Stimulated activated CD8-positive, alpha-beta memory T cell treated with anti-CD3 and anti-CD28 coated beads, Interleukin-15, amount 100 ng/mL, for 4 hours (primary cell): ENCODE data around the gene RASGRF2.
A peak's percentile ranks its signal among the peaks of the same experiment; 100 is the strongest.

Experiments
- DNase-seq, 2 donors: peaks; one replicate each; pipeline ENCODE4 v3.0.0-alpha.2; 2020; ENCODE audit warnings: low read depth in 2 of 2

Gene RASGRF2

DNA sequence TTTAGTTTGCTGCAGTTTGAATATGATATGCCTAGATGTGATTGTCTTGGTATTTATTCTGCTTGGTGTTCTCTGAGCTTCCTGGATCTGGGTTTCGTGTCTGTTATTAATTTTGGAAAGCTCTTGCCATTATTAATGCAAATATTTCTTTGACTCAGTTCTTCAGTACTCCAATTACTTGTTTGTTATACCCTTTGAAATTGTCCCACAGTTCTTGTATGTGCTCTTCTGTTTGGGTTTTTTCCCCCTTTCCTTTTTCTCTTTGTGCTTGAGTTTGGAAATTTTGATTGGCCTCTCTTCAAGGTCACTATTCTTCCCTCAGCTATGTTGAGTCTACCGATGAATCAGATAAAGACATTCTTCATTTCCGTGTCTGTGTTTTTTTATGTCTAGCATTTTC lies 176.4 kb downstream of the RASGRF2 start:
- no peak for DNase-seq

- DNase-seq, result no peak
Measured at GRCh38 chr5:81137833-81138232, 177.7 kb downstream of the RASGRF2 start.

DNA sequence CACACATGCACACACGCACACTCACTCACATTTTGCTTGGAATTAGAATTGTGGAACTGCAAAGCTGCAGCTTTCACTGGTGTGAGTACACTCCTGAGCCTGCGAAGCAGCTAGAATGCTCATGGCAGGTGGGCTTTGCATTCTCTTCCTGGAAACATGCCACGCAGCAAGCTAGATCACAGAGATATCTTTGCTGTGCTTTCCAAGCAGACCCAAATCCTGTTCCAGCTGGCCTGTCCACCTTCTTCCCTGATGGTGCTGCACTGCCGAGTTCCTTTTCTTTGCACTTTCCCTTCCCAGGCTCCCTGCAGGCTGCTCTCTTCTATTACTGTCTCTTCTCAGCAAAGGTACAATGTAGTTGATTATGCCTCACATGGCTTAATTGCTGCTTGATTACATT lies 180.3 kb downstream of the RASGRF2 start:
- no peak for DNase-seq

DNA sequence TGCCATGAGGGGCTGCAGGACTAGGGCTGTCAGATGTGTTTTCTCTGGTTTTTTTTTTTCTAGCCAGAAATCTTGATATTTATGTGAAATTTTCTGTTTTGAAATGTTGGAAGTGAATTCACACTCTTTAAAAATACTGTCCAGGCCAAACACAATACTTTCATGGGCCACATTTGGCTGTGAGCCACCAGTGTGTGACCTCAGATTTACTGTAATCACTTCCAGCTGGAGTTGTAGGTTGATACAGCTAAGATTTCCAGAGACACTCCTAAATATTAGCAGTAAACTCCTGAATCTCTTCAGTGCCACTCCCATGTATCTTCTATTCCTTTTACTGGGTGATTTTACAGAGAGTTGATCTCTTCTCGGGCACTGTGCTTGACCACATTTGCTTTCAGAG lies 180.8 kb downstream of the RASGRF2 start:
- no peak for DNase-seq

DNA sequence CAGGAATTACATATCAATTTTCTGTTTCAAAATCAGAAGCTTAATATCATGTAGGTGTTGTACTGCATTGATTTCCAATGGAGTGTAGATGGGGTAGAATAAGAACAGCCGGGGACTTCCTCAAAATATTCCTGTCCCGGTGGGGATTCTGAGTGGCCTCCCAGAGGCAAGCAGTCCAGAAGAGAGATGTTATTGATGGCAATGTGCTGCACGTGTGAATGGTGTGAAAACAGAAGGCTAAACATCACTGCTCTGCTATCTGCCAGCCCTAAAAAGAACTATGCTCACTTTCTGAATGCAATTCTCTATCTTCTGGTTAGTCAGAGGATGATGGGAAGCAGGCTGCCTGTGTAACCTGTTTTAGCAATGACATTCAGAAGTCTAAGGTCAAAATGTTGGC lies 181.9 kb downstream of the RASGRF2 start:
- DNase-seq, result no peak

- DNase-seq, result no peak
Measured at GRCh38 chr5:81145329-81145935, 185.3 kb downstream of the RASGRF2 start.

DNA sequence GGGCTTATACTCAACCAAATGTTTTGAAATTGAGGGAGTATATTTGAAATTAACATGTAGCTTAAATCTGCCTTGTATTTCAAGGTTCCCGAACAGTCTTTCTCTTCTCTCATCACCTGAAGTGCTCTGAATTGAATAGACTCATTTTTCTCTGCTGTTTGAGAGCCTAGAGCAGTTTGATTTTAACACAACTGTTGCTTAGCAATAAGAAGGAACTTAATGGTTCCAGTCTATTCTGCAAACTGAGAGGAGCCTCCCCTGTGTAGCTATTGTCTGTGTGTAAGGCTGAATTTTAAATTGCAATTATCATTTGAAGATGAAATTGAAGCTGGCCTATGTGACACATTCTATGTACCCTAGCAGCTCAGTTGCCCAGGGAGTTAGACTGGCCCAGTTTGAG lies 185.9 kb downstream of the RASGRF2 start:
- DNase-seq, result no peak

DNA sequence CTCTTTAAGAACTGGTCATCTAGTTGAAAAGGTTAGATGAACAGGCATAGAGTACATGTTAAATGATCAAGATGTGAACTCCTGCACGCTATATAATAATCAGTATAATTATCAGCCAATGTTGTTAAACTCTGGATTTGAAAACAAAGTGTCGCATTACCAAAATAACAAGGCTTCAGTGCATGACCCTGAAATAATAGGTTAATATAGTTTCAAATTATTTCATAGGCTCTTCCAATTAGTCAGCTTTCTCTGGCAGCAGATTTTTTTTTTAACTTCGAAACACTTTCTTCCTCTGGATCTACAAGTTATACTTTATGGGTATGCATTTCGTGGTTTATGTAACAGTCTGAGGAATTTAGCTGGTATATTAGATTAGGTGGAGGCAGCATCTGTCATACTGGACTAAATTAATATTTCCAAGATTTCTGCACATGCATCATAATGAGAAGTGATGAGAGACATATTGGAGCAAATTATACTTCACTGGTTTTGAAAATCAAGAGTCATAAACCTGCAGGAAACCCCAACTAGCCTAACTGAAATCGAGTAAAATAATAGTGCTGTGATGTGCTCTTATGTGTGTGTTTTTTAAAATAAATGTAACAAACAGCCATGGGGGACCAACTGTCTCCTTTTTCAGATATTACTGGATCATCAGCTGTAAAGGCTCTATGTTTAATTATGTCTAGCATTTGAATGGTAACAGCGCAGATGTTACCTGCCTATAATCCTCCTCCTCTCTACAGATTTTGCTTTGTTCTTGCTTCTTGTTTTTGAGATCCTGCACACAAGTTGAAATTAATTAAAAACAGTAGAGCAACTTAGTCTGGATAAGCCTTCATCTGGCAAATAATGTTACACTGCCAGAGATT lies 187.1 kb downstream of the RASGRF2 start:
- no peak for DNase-seq

GRCh38 chr5:81147886-81148571 lies 187.9 kb downstream of the RASGRF2 start:
- no peak for DNase-seq

GRCh38 chr5:81151546-81151945 lies 191.4 kb downstream of the RASGRF2 start:
- DNase-seq, result no peak

DNA sequence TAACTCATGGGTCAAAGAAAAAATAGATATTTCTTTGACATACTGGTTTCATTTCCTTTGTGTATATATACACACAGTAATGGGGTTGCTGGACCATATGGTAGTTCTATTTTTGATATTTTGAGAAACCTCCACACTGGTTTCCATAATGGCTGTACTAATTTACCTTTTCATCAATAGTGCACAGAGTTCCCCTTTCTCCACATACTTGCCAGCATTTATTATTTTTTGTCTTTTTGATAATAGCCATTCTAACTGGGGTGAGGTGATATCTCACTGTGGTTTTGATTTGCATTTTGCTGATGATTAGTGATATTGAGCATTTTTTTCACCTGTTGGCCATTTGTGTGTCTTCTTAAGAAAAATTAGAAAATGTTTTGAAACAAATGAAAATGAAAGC lies 194.6 kb downstream of the RASGRF2 start:
- no peak for DNase-seq

GRCh38 chr5:81156732-81157131 lies 196.6 kb downstream of the RASGRF2 start:
- DNase-seq, result no peak

DNA sequence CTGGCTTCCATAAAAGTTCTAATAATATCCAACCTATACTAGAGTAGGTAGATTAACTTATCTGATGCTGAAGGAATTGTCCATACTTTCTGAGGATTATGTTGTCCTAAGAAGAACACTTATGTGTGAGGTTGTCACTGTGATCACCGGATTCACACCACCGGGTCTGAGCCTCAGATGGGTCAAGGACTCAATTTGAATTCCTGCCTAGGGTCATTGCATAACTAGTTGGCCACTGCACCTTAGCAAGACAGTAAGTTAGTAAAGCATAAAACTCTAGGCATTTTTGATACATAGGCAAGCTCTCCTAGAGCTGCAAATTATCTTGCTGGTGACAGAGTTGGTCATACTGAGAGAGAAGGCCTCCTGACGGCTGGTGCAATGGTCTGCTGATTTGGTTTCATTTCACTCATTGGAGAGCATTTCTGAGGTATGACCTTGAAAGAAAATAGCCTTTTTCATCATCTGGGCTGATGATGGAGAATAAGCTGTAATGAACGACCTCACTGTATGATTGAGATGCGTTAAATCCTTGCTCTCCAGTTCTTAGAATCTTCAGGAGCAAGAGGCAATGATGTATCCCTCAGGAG lies 200.9 kb downstream of the RASGRF2 start:
- no peak for DNase-seq

- DNase-seq, result no peak
Measured at GRCh38 chr5:81162501-81162900, 202.3 kb downstream of the RASGRF2 start.

- DNase-seq, result no peak
Measured at GRCh38 chr5:81163651-81164050, 203.5 kb downstream of the RASGRF2 start.

GRCh38 chr5:81164476-81164875 lies 204.3 kb downstream of the RASGRF2 start:
- DNase-seq, result no peak

- no peak for DNase-seq
Measured at GRCh38 chr5:81164936-81165335, 204.8 kb downstream of the RASGRF2 start.

DNA sequence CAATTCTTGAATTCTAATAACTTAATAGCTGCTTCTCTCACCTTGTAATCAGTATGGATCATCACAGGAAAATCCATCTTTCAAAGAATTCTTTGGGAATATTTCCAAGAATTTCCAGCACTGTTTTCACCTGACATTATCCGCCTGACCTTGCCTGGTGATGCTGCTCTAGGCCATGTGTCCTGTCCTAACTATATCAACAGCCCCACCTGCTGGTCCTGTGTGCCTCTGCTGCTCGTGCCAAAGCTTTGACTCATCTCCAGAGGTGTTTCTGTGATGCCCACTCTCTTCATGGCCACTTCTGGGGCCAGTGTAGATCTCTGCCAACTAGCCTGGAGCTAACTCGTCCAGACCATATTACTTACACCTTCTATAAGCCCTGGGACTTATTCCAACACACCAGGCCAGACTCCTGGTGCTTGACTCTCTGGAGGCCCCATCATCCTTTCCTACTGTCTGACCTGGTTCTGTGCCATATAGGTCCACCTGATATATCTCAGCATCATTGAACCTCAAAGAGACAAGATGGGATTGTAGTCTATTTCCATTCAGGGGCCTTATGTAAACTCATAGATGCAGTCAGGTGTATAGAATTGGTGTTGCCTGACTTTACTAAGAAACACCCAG lies 205.4 kb downstream of the RASGRF2 start:
- DNase-seq, result peak in 1 of 2 donors; percentile 23

DNA sequence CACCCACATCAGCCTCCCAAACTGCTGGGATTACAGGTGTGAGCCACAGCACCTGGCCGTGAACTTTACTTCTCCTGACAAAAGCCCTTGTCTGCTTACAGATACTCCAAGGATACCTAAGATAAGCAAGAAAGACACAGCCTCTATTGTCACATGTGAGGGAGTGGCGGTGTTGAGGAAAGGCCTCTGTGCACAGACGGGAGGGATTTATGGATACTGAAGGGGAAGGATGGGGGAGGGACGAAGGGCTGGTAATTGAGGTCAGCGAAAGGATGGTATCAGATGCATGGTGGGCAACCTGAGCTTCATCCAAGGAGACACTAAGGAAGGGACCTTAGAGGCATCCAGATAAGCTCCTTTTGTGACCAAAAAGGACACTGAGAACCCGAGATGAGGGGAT lies 206.3 kb downstream of the RASGRF2 start:
- DNase-seq, result no peak

- no peak for DNase-seq
Measured at GRCh38 chr5:81167078-81167477, 206.9 kb downstream of the RASGRF2 start.

DNA sequence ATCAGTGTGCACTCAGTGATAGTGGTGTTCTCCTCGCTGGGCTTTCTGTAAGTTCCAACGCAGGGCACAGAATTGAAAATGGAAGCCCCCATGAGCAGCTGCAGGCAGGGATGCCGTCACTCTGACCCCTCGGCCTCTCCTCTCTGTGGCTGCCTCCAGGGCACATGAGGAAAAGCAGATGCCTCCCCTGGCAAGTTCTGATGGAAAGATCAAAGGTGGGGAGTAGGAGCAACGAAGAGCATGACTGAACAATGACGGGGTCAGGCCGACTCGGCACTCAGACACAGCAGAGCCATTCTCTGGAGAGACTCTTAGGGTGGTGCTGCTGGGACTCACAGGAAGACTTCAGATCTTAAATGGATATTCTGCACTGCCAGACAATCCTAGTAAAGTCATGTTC lies 207.4 kb downstream of the RASGRF2 start:
- no peak for DNase-seq

- no peak for DNase-seq
Measured at GRCh38 chr5:81169924-81170323, 209.8 kb downstream of the RASGRF2 start.
